GM19043 (cell line): ENCODE results near the gene ORMDL1.

Source experiments
- ATAC-seq: cut with Tn5 transposase; IDR thresholded peaks from one replicate; pipeline ENCODE4 v1.9.1; 2021; ENCODE audit warnings: low read depth; ENCODE audit not compliant: unreplicated experiment

ORMDL1 gene

GRCh38 chr2:189783927-189784867 lies at the start of gene ORMDL1, which contains the start of gene PMS1:
TSS of gene ORMDL1 (minus strand) at chr2:189784339. CDS start at chr2:189782595, 1,744 bp downstream.
TSS of gene PMS1 (plus strand) at chr2:189784450. CDS start at chr2:189791810, 7,360 bp downstream.
- ATAC-seq, result peak; percentile 90

- no peak for ATAC-seq
Observed at GRCh38 chr2:189830510-189830909, 46.4 kb upstream of the ORMDL1 start.

GRCh38 chr2:189829102-189829833 lies 45.1 kb upstream of the ORMDL1 start:
- ATAC-seq, result no peak

GRCh38 chr2:189826039-189826438 lies 41.9 kb upstream of the ORMDL1 start:
- no peak for ATAC-seq

GRCh38 chr2:189824694-189825396 lies 40.7 kb upstream of the ORMDL1 start:
- ATAC-seq, result no peak

GRCh38 chr2:189821953-189822748 lies 38.0 kb upstream of the ORMDL1 start:
- no peak for ATAC-seq

- ATAC-seq, result no peak
Observed at GRCh38 chr2:189819297-189819704, 35.2 kb upstream of the ORMDL1 start.

- ATAC-seq, result no peak
Observed at GRCh38 chr2:189818249-189819038, 34.3 kb upstream of the ORMDL1 start.

GRCh38 chr2:189803431-189803830 lies 19.3 kb upstream of the ORMDL1 start:
- ATAC-seq, result no peak

GRCh38 chr2:189802396-189802912 lies 18.3 kb upstream of the ORMDL1 start:
- ATAC-seq, result no peak

GRCh38 chr2:189799531-189799930 lies 15.4 kb upstream of the ORMDL1 start:
- no peak for ATAC-seq

GRCh38 chr2:189799030-189799331 lies 14.8 kb upstream of the ORMDL1 start:
- no peak for ATAC-seq

- peak; percentile 82 for ATAC-seq
Observed at GRCh38 chr2:189798312-189799029, 14.3 kb upstream of the ORMDL1 start.

- no peak for ATAC-seq
Observed at GRCh38 chr2:189797902-189798301, 13.8 kb upstream of the ORMDL1 start.

- no peak for ATAC-seq
Observed at GRCh38 chr2:189794310-189794709, 10.2 kb upstream of the ORMDL1 start.

- no peak for ATAC-seq
Observed at GRCh38 chr2:189791338-189792042, 7.4 kb upstream of the ORMDL1 start.

- ATAC-seq, result peak; percentile 15
Observed at GRCh38 chr2:189783451-189783926, 650 bp downstream of the ORMDL1 start.

GRCh38 chr2:189782221-189782671 lies 1.9 kb downstream of the ORMDL1 start:
- no peak for ATAC-seq
